Measurements from ENCODE around the gene STT3A. TPM values are rescaled to one million over a fixed set of nuclear protein-coding genes. Genes with fewer than 3 reads are reported as not detected.
A peak's percentile ranks its signal among the peaks of the same experiment; 100 is the strongest.

STT3A gene
- total and polyA plus RNA-seq, 10 of the 15 experiments (the other 5 are each of a cell fraction or from before 2014, with no cell fraction given) = 74.4 to 202 (median 118) TPM

- TF ChIP-seq CUX1 (IDR thresholded peaks at IDR 0.05; ENCODE audit: insufficient replicate concordance, low read depth, low read length) (no peak), PML (IDR thresholded peaks at IDR 0.05; ENCODE audit: low read length) (peak; percentile 91), REST (IDR thresholded peaks at IDR 0.05; ENCODE audit: low read depth, low read length) (no peak), POLR2AphosphoS2 (IDR thresholded peaks at IDR 0.05; ENCODE audit: low read depth, low read length) (no peak), POLR2A (IDR thresholded peaks at IDR 0.05; ENCODE audit: low read depth, low read length) (peak; percentile 84), PAX8 (IDR thresholded peaks at IDR 0.05) (no peak), CBFB (IDR thresholded peaks at IDR 0.05; ENCODE audit: low read depth) (peak; percentile 25; the same call in 1 of the 2 replicates), SRF (IDR thresholded peaks at IDR 0.05; ENCODE audit: low read depth in 2 of 2, low read length in 2 of 2) (no peak), PAX5 (IDR thresholded peaks at IDR 0.05; ENCODE audit: borderline replicate concordance, low read depth, low read length) (peak; percentile 65; the same call in 1 of the 2 replicates), MYC (IDR thresholded peaks at IDR 0.05; ENCODE audit: insufficient read depth, insufficient read length, insufficient replicate concordance, low read length, severe bottlenecking) (no peak), KDM1A (IDR thresholded peaks at IDR 0.05; ENCODE audit: borderline replicate concordance) (no peak), CEBPZ (IDR thresholded peaks at IDR 0.05; ENCODE audit: low read depth, low read length) (peak; percentile 97), ZBTB4 (CRISPR knock-in tag; IDR thresholded peaks at IDR 0.05) (no peak)
Measured at GRCh38 chr11:125592305-125593113, at the start of gene STT3A (continued).

All from GM12878 (cell line).